ENCODE results near the gene ADRA2C.

GRCh38 chr4:3759236-3759635, 6.9 kb upstream of the ADRA2C start:
- TF ChIP-seq CTCF (IDR thresholded peaks at IDR 0.05) = no peak
- no peak for TF ChIP-seq ZFX (IDR thresholded peaks at IDR 0.05; ENCODE audit: borderline replicate concordance)
